Progenitor cell of endocrine pancreas (in vitro differentiated cells): ENCODE data around the gene P2RX6. TPM values are rescaled to one million over a fixed set of nuclear protein-coding genes. Genes with fewer than 3 reads are reported as not detected.
"Not testable (repeated sequence)": the region's sequence is repeated elsewhere in the genome, so short reads cannot be mapped to it uniquely, and the experiment has no call there.

Experiments
- DNase-seq: peaks from one replicate; pipeline ENCODE4 v3.0.0; 2021; ENCODE audit warnings: low spot score; ENCODE audit not compliant: unreplicated experiment
- H3K27ac Mint-ChIP-seq: 2 replicates; pipeline ENCODE4 v1.8.0; 2021; ENCODE audit warnings: mild to moderate bottlenecking, moderate library complexity, mixed read lengths
- H3K27me3 Mint-ChIP-seq: 2 replicates; pipeline ENCODE4 v1.8.0; 2021; ENCODE audit warnings: mixed read lengths
- H3K36me3 Mint-ChIP-seq: 2 replicates; pipeline ENCODE4 v1.8.0; 2022; ENCODE audit warnings: mixed read lengths; ENCODE audit not compliant: insufficient read depth
- H3K4me1 Mint-ChIP-seq: 2 replicates; pipeline ENCODE4 v1.8.0; 2021; ENCODE audit warnings: low read depth, mixed read lengths
- H3K4me3 Mint-ChIP-seq: 2 replicates; pipeline ENCODE4 v1.8.0; 2021; ENCODE audit warnings: low read depth, mild to moderate bottlenecking, moderate library complexity, mixed read lengths
- H3K9me3 Mint-ChIP-seq: 2 replicates; pipeline ENCODE4 v1.8.0; 2021; ENCODE audit warnings: low read depth, mixed read lengths
- CTCF ChIP-seq: fragments of 200-600 bp; sonication (generic); IDR thresholded peaks from one replicate; pipeline ENCODE4 v1.5.0; 2021; ENCODE audit warnings: antibody characterized with exemption, mild to moderate bottlenecking; ENCODE audit not compliant: unreplicated experiment
- total RNA-seq: library from RNA; stranded (reverse); gene quantifications from 2 replicates; pipeline ENCODE4 v1.2.1, GENCODE V29; 2021

The P2RX6 gene
- total RNA-seq, 1 donor from 2014 or later, result 0.57 TPM

GRCh38 chr22:21032037-21032867 is 17.3 kb downstream of the P2RX6 start, which contains the start of gene SLC7A4:
Gene SLC7A4, minus strand, starts transcription at chr22:21032561. Its CDS starts 749 bp downstream, at chr22:21031812.
- H3K36me3 Mint-ChIP-seq, result no peaks in the 10 kb centered on the region
- no peaks in the 10 kb centered on the region for H3K4me1 Mint-ChIP-seq
- no peaks in the 10 kb centered on the region for H3K9me3 Mint-ChIP-seq
- DNase-seq, result no peak
- TF ChIP-seq CTCF, result no peak
- peak within 1 kb of the TSS; percentile 61 for H3K4me3 Mint-ChIP-seq
- peaks cover 35% of the 10 kb centered on the region for H3K27me3 Mint-ChIP-seq
- no peak within 1 kb of the TSS for H3K27ac Mint-ChIP-seq

DNA sequence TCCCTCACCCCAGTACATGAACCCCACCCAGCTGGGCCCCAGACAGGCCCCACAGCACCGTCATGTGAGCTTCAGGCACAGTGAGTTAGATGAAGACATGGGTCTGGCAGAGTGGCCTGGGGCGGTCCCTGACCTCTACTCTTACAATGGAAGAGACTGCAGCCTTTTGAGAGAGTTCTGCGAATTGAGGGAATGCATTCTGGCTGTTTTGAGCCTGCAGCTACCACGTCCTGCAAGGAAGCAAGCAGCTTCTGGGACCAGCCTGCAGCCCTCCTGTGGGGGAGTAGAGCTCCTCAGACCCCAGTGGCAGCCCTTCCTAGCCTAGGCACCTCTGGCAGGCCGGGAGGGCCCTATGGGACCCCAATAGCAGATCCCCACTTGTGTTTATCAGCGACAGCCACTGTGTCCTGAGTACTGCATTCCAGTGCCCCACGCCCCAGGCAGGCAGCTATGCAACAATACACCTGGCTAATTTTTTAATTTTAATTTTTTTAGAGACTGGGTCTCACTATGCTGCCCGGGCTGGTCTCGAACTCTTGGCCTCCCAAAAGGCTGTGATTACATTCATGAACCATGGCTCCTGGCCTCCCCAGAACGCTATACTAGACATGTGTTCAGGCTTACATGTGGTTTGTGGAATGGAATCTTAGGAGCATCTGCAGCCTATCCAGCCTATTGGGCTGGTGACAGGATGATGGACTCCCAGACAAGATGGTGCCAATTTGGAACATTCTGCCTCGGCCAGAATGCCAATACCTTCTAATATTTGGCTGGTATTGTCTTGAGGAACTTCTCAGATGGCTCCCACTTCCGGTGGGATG is 18.1 kb downstream of the P2RX6 start:
- no peaks in the 10 kb centered on the region for H3K9me3 Mint-ChIP-seq
- H3K4me3 Mint-ChIP-seq, result peak overlapping the region; percentile 61
- no peaks in the 10 kb centered on the region for H3K36me3 Mint-ChIP-seq
- H3K27ac Mint-ChIP-seq, result no peak overlapping the region
- no peaks in the 10 kb centered on the region for H3K4me1 Mint-ChIP-seq
- peaks cover 37% of the 10 kb centered on the region for H3K27me3 Mint-ChIP-seq
- no peak for TF ChIP-seq CTCF
- no peak for DNase-seq

GRCh38 chr22:21033895-21034294 is 18.9 kb downstream of the P2RX6 start:
- no peak for DNase-seq
- Mint-ChIP-seq H3K27ac (no peak overlapping the region), H3K36me3 (no peaks in the 10 kb centered on the region), H3K9me3 (no peaks in the 10 kb centered on the region), H3K4me1 (no peaks in the 10 kb centered on the region), H3K27me3 (peaks cover 40% of the 10 kb centered on the region), H3K4me3 (no peak overlapping the region)
- no peak for TF ChIP-seq CTCF

DNA sequence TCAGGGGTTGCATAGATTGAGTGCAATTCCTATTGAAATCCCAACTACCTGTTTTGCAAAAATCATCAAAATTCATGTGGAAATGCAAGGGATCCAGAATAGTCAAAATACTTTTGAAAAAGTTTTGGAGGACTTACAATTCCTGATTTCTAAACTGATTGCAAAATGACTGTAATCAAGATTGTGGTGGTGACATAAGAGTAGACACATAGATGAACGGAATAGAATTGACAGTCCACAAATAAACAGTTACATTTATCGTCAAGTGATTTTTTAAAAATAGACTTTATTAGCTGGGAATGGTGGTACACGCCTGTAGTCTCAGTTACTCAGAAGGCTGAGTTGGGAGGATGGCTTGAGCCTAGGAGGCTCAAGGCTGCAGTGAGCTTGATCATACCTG is 20.0 kb downstream of the P2RX6 start:
- Mint-ChIP-seq H3K27ac (no peak overlapping the region), H3K4me1 (no peaks in the 10 kb centered on the region), H3K9me3 (no peaks in the 10 kb centered on the region), H3K4me3 (no peak overlapping the region), H3K36me3 (no peaks in the 10 kb centered on the region), H3K27me3 (peaks cover 34% of the 10 kb centered on the region)
- no peak for TF ChIP-seq CTCF
- no peak for DNase-seq

DNA sequence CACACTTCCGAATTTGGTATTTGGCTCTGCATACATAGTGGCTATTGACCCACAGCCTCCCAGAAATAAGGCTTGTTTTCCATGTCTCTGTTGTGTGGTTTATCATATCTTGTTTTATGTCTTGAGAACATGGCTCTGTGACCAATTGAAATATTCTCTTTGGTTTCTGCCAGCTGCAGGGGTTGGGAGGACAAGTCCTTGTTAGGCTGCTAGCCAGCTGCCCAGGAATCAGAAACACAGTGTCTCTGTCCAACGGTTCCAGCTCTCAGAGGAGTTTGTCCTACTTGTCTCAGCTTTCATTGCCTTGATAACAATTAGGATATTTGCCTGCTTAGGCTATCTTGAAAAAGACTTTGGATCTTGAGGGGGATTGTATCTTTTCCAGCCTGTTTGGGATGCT is 23.4 kb downstream of the P2RX6 start:
- Mint-ChIP-seq H3K36me3 (no peaks in the 10 kb centered on the region), H3K4me3 (no peak overlapping the region), H3K27ac (no peak overlapping the region), H3K9me3 (no peaks in the 10 kb centered on the region), H3K4me1 (peaks cover under 1% of the 10 kb centered on the region), H3K27me3 (peaks cover 26% of the 10 kb centered on the region)
- TF ChIP-seq CTCF, result no peak
- DNase-seq, result no peak

DNA sequence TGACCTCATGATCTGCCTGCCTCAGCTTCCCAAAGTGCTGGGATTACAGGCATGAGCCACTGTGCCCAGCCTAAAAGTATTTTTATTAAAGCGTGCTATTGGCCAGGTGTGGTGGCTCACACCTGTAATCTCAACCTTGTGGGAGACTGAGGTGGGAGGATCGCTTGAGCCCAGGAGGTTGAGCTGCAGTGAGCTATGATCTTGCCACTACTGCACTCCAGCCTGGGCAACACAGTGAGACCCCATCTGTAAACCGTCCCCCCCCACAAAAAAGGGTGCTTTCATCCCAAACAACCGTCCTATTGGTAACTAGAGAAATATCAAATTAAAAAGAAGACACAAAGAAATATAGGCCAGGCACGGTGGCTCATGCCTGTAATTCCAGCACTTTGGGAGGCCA is 24.2 kb downstream of the P2RX6 start:
- not testable (repeated sequence) for H3K36me3 Mint-ChIP-seq, H3K4me3 Mint-ChIP-seq, H3K4me1 Mint-ChIP-seq, DNase-seq, H3K27ac Mint-ChIP-seq, H3K9me3 Mint-ChIP-seq
- peaks cover 28% of the 10 kb centered on the region for H3K27me3 Mint-ChIP-seq
